Measurements from ENCODE around the gene AP1G2. TPM values are rescaled to one million over a fixed set of nuclear protein-coding genes. Genes with fewer than 3 reads are reported as not detected.

Gene AP1G2
- total and polyA plus RNA-seq, 2 of the 13 experiments (the other 11 are each of a cell fraction or from before 2014, with no cell fraction given): 96.9 to 611 TPM

- no TSS peak for BruUV-seq (replicated peaks)
- peaks cover 39% of the 10 kb centered on the region for H3K4me1 ChIP-seq (ENCODE audit: insufficient read depth, low read length)
- no peaks in the 10 kb centered on the region for H3K79me2 ChIP-seq (ENCODE audit: insufficient read depth, low read length)
- intact Hi-C loops (cut with micrococcal nuclease; ENCODE audit: unreplicated experiment) (loop anchor here (10.0 kb wide), 1 partner anchor 855 kb away; no protein-coding TSS in a partner anchor), in situ Hi-C loops (cut with HindIII; ENCODE audit: extremely low pct_ligation_motif_present, low pct_unique_long_range_greater_than_20kb) (no loop called here)
- H3K9ac ChIP-seq (ENCODE audit: insufficient read depth, low read depth, low read length): no peak overlapping the region
- ATAC-seq (no peak), FAIRE-seq (no peak), DNase-seq (ENCODE audit: low spot score) (peak; percentile 25)
- TF ChIP-seq YY1 (IDR thresholded peaks at IDR 0.05; ENCODE audit: insufficient read depth, insufficient replicate concordance, low read depth, low read length) (peak; percentile 14), ZNF256 (CRISPR knock-in tag; conservative IDR thresholded peaks at IDR 0.05) (no peak), ISL2 (CRISPR knock-in tag; IDR thresholded peaks at IDR 0.05) (no peak), HHEX (CRISPR knock-in tag; IDR thresholded peaks at IDR 0.05) (no peak), ZNF543 (CRISPR knock-in tag; IDR thresholded peaks at IDR 0.05) (0 out of 2 replicates have a peak, but pooled peaks have one; percentile 4), ZNF629 (CRISPR knock-in tag; conservative IDR thresholded peaks at IDR 0.05) (peak; percentile 94), CHD4 (IDR thresholded peaks at IDR 0.05; ENCODE audit: borderline replicate concordance, low read length) (peak; percentile 76), HNRNPK (IDR thresholded peaks at IDR 0.05; ENCODE audit: low read depth, low read length, poor library complexity, severe bottlenecking) (peak; percentile 9), ZEB1 (IDR thresholded peaks at IDR 0.05; ENCODE audit: insufficient replicate concordance, low read depth) (no peak), ADNP (CRISPR knock-in tag; IDR thresholded peaks at IDR 0.05) (peak; percentile 49; the same call in 1 of the 2 replicates), ZMYM3 (CRISPR knock-in tag; IDR thresholded peaks at IDR 0.05) (peak; percentile 85)
- no peak overlapping the region for H3K4me2 ChIP-seq (ENCODE audit: low read depth, low read length)
- ChIA-PET POLR2A (interaction anchor here (1.3 to 8.8 kb wide), 5 partner anchors 8 to 57 kb away, joined by 4 to 924 read pairs (median 75); partner anchors contain the start of genes AP1G2 and DHRS2), CTCF (ENCODE audit: low intra/inter-chr PET ratio, low total read pairs) (interaction anchor here (1.7 kb wide), 1 partner anchor 11 kb away, joined by 3 read pairs; no protein-coding TSS in a partner anchor)
- H3K27me3 ChIP-seq (ENCODE audit: control insufficient read depth in 1 of 2, insufficient read depth in 2 of 2, low read length in 2 of 2): no peaks in the 10 kb centered on the region
- peak overlapping the region; percentile 78 for H3K27ac ChIP-seq (ENCODE audit: extremely low read length, insufficient read depth, low read length)
- no peaks in the 10 kb centered on the region for H4K20me1 ChIP-seq (ENCODE audit: insufficient read depth, low read length)
- H2AFZ ChIP-seq (ENCODE audit: low read length): no peak overlapping the region
- H3K36me3 ChIP-seq (replicated peaks in 1 of 2; ENCODE audit: control insufficient read depth in 1 of 2, insufficient read depth in 2 of 2, low read length in 2 of 2): no peaks in the 10 kb centered on the region
- no peak overlapping the region for H3K4me3 ChIP-seq (replicated peaks in 1 of 3; ENCODE audit: insufficient read depth in 1 of 3, low read depth in 2 of 3, low read length in 3 of 3)
- no peaks in the 10 kb centered on the region for H3K9me3 ChIP-seq (ENCODE audit: low read length)
Measured at GRCh38 chr14:23579739-23580138, 12.1 kb upstream of the AP1G2 start.
